SK-N-SH (cell line): ENCODE results near the gene STT3B. TPM values are rescaled to one million over a fixed set of nuclear protein-coding genes. Genes with fewer than 3 reads are reported as not detected.

Experiments
- CTCF ChIA-PET: fragments of 300-600, 350-600 bp; formaldehyde crosslinking; extraction: SDS; loops from one replicate; lab custom pipeline; 2021; lab: Yijun Ruan, JAX
- POLR2A ChIA-PET: fragments of 350-600 bp; sonication (Branson Sonifier 250); formaldehyde crosslinking; extraction: SDS; loops from one replicate; lab custom pipeline; 2020; ENCODE audit warnings: antibody characterized with exemption, inconsistent platforms; lab: Yijun Ruan, JAX
- DNase-seq: peaks from one replicate; pipeline ENCODE4 v3.0.0; 2012
- H2AFZ ChIP-seq: fragments of 200-600 bp; sonication (generic); 2 replicates; pipeline ENCODE4 v1.8.1; 2016; ENCODE audit warnings: antibody characterized with exemption, mild to moderate bottlenecking, low read depth
- H3F3A ChIP-seq: fragments of 200-600 bp; sonication (generic); replicated peaks from 2 replicates; pipeline ENCODE3; 2016; ENCODE audit warnings: antibody characterized with exemption, mild to moderate bottlenecking; ENCODE audit not compliant: insufficient read depth
- H3K27ac ChIP-seq, 2 experiments: fragments of 200-500 bp in 1 of 2; fragments of 200-600 bp in 1 of 2; sonication (Bioruptor generic) in 1 of 2; sonication (generic), shearing (Covaris generic) in 1 of 2; 2 replicates each; pipeline versions ENCODE4 v1.5.1 to v1.6.1; 2014 to 2016; ENCODE audit warnings: low read depth in 2 of 2, inconsistent platforms in 1 of 2, low read length in 1 of 2, mild to moderate bottlenecking in 1 of 2, mixed read lengths in 1 of 2
- H3K27me3 ChIP-seq: fragments of 200-600 bp; sonication (generic), shearing (Covaris generic); 2 replicates; pipeline ENCODE4 v1.6.1; 2016; ENCODE audit warnings: mixed run types; ENCODE audit not compliant: insufficient read depth
- H3K36me3 ChIP-seq, 2 experiments: fragments of 200-500 bp in 1 of 2; fragments of 200-600 bp in 1 of 2; sonication (Bioruptor generic) in 1 of 2; sonication (generic) in 1 of 2; replicated peaks in 1 of 2; 2 replicates each; pipeline versions ENCODE3 to v1.5.1; 2014 to 2016; ENCODE audit warnings: low read length in 1 of 2, mild to moderate bottlenecking in 1 of 2; ENCODE audit not compliant: insufficient read depth in 2 of 2, control insufficient read depth in 1 of 2
- H3K4me1 ChIP-seq, 2 experiments: fragments of 200-500 bp in 1 of 2; fragments of 200-600 bp in 1 of 2; sonication (Bioruptor generic) in 1 of 2; sonication (generic), shearing (Covaris generic) in 1 of 2; 2 replicates each; pipeline versions ENCODE4 v1.5.1 to v1.6.1; 2014 to 2016; ENCODE audit warnings: low read depth in 1 of 2, low read length in 1 of 2, mixed run types in 1 of 2; ENCODE audit not compliant: insufficient read depth in 2 of 2, control insufficient read depth in 1 of 2
- H3K4me2 ChIP-seq: fragments of 200-600 bp; sonication (generic), shearing (Covaris generic); 2 replicates; pipeline ENCODE4 v1.6.1; 2017; ENCODE audit warnings: mixed run types
- H3K4me3 ChIP-seq, 2 experiments: fragments of 200-500 bp in 1 of 2; fragments of 200-600 bp in 1 of 2; sonication (Bioruptor generic) in 1 of 2; sonication (generic), shearing (Covaris generic) in 1 of 2; 2 replicates each; pipeline versions ENCODE4 v1.5.1 to v1.8.1; 2014 to 2016; ENCODE audit warnings: low read depth in 2 of 2, inconsistent platforms in 1 of 2, low read length in 1 of 2, mild to moderate bottlenecking in 1 of 2, mixed read lengths in 1 of 2, moderate library complexity in 1 of 2
- H3K79me2 ChIP-seq: fragments of 200-600 bp; sonication (generic); 2 replicates; pipeline ENCODE4 v1.8.1; 2017; ENCODE audit warnings: mild to moderate bottlenecking; ENCODE audit not compliant: insufficient read depth
- H3K9ac ChIP-seq: fragments of 200-600 bp; sonication (generic); 2 replicates; pipeline ENCODE4 v1.6.1; 2017; ENCODE audit warnings: mixed run types
- H3K9me2 ChIP-seq: fragments of 200-600 bp; sonication (generic); 2 replicates; pipeline ENCODE4 v1.6.1; 2017; ENCODE audit warnings: mixed run types
- H3K9me3 ChIP-seq: fragments of 200-600 bp; sonication (generic); 2 replicates; pipeline ENCODE4 v1.6.1; 2017; ENCODE audit warnings: mixed run types, mild to moderate bottlenecking, moderate library complexity
- H4K20me1 ChIP-seq: fragments of 200-600 bp; sonication (generic); 2 replicates; pipeline ENCODE4 v1.6.1; 2017; ENCODE audit warnings: mild to moderate bottlenecking, mixed run types; ENCODE audit not compliant: insufficient read depth
- CHD2 ChIP-seq: fragments of 150-350 bp; IDR thresholded peaks from 2 replicates; pipeline ENCODE4 v1.6.1; 2018; ENCODE audit warnings: low read length; ENCODE audit not compliant: partially characterized antibody
- EZH2phosphoT487 ChIP-seq: fragments of 200-600 bp; sonication (generic); IDR thresholded peaks from 2 replicates; pipeline ENCODE4 v1.6.1; 2017; ENCODE audit warnings: low read depth, mixed run types, mild to moderate bottlenecking, antibody characterized with exemption, moderate library complexity, borderline replicate concordance
- FOSL2 ChIP-seq: IDR thresholded peaks from 2 replicates; pipeline ENCODE4 v1.4.0; 2012; ENCODE audit warnings: low read depth, mild to moderate bottlenecking, moderate library complexity, borderline replicate concordance
- GABPA ChIP-seq: IDR thresholded peaks from 2 replicates; pipeline ENCODE4 v1.4.0; 2012; ENCODE audit warnings: low read depth, mild to moderate bottlenecking
- GATA2 ChIP-seq: sonication (generic); formaldehyde crosslinking; IDR thresholded peaks from 2 replicates; pipeline ENCODE4 v1.5.0; 2020; ENCODE audit warnings: mild to moderate bottlenecking, missing genetic modification reagents
- IRF3 ChIP-seq: fragments of 150-350 bp; IDR thresholded peaks from 2 replicates; pipeline ENCODE4 v1.6.1; 2016; ENCODE audit warnings: mild to moderate bottlenecking, low read depth, low read length
- JUND ChIP-seq: IDR thresholded peaks from 2 replicates; pipeline ENCODE4 v1.4.0; 2012
- MEF2A ChIP-seq: IDR thresholded peaks from 2 replicates; pipeline ENCODE4 v1.4.0; 2012; ENCODE audit warnings: low read depth, borderline replicate concordance
- MXI1 ChIP-seq: IDR thresholded peaks from 2 replicates; pipeline ENCODE4 v1.6.1; 2012; ENCODE audit warnings: mild to moderate bottlenecking, low read depth, low read length, improper control_type of control experiment
- NRF1 ChIP-seq: IDR thresholded peaks from 2 replicates; pipeline ENCODE4 v1.6.1; 2012; ENCODE audit warnings: low read depth, mild to moderate bottlenecking, low read length
- RAD21 ChIP-seq: IDR thresholded peaks from 2 replicates; pipeline ENCODE4 v1.6.1; 2012; ENCODE audit warnings: mild to moderate bottlenecking, low read length
- RXRA ChIP-seq: IDR thresholded peaks from 2 replicates; pipeline ENCODE4 v1.4.0; 2012; ENCODE audit warnings: low read depth, mild to moderate bottlenecking, borderline replicate concordance
- TEAD4 ChIP-seq: IDR thresholded peaks from 2 replicates; pipeline ENCODE4 v1.4.0; 2012; ENCODE audit warnings: mild to moderate bottlenecking, borderline replicate concordance; ENCODE audit not compliant: insufficient read depth
- YY1 ChIP-seq: IDR thresholded peaks from 2 replicates; pipeline ENCODE4 v1.4.0; 2012; ENCODE audit warnings: low read depth, mild to moderate bottlenecking
- ZBTB33 ChIP-seq: IDR thresholded peaks from 2 replicates; pipeline ENCODE4 v1.4.0; 2012; ENCODE audit warnings: low read depth, borderline replicate concordance
- WGBS: methylation state at CpG from one replicate; pipeline ENCODE4 v1.1.6; 2017; ENCODE audit warnings: low lambda C conversion rate; 5-methylcytosine and 5-hydroxymethylcytosine counted together
- polyA plus RNA-seq, 3 experiments: library from polyadenylated mRNA; depleted of rRNA; stranded (reverse); fragments of >200 nt; gene quantifications; 2 replicates each; pipeline ENCODE4 v1.2.3, GENCODE V29; 2012
- TF ChIP-seq, protein P1 (sequence below): IDR thresholded peaks from 2 replicates; pipeline ENCODE4 v1.6.1; 2012; ENCODE audit warnings: mild to moderate bottlenecking, low read depth, low read length, moderate library complexity
- TF ChIP-seq, protein P2 (sequence below): IDR thresholded peaks from 2 replicates; pipeline ENCODE4 v1.4.0; 2012; ENCODE audit warnings: low read depth

The STT3B gene
- polyA plus RNA-seq, 1 of the 3 experiments (the other 2 are of a cell fraction) = 27.9 TPM

DNA sequence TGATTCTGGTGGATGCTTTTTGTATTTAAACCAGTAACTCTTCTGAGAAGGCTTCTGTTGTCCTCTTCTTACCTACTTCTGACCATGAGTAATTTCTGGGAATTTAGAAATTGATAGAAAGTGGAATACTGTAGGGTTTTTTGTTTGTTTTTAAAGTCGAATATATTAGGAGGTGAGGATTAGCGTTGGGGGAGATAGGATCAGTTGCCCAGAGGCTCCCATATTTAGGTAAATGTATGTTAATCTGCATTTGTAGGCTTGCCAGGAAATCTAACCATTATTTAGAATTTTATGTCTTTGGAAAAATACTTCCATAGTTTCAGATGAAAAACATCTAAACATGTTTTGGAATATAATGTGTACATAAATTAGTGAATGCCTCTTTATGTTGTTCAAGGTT lies 6.1 kb downstream of the STT3B start:
- POLR2A ChIA-PET = no interaction called here

DNA sequence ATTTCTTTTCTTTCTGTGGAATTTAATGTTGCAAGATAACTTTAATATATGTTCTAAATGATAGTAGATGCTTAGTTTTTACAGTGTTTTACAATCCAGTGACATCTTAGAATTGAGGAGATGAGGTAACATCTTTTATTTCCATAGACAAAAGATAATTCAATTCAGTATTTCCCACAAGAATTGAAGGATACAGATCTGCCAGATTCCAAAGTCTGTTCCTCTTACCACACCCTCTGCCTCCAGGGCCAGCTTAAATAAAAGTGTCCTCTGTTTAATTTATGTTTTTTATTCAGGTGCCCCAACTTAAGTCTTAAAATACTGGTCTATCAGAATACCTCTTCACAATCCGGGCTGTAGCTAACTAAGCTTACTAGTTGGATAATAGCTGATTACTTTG lies 6.5 kb downstream of the STT3B start:
- Histone ChIP-seq H3K9me2 (no peaks in the 10 kb centered on the region), H3K9ac (no peak overlapping the region), H3K4me1 (peaks cover 0 to 6% of the 10 kb centered on the region in 2 experiments; a peak in 1 of 4 replicates), H4K20me1 (peaks cover 74% of the 10 kb centered on the region), H3F3A (no peaks in the 10 kb centered on the region), H3K9me3 (no peaks in the 10 kb centered on the region), H3K27me3 (no peaks in the 10 kb centered on the region), H3K36me3 (peaks cover 3 to 6% of the 10 kb centered on the region in 2 experiments), H3K4me2 (no peak overlapping the region), H2AFZ (no peak overlapping the region), H3K27ac (no peak overlapping the region), H3K4me3 (no peak overlapping the region), H3K79me2 (peaks cover 99% of the 10 kb centered on the region)
- DNase-seq = no peak
- WGBS = 89% methylated on average over 1 of the region's 1 CpG
- ChIA-PET POLR2A (no interaction called here), CTCF (interaction anchor here (1.0 to 1.9 kb wide), 2 partner anchors 11 to 209 kb away, joined by 3 to 10 read pairs; no protein-coding TSS in a partner anchor)
- TF ChIP-seq, protein P1, sequence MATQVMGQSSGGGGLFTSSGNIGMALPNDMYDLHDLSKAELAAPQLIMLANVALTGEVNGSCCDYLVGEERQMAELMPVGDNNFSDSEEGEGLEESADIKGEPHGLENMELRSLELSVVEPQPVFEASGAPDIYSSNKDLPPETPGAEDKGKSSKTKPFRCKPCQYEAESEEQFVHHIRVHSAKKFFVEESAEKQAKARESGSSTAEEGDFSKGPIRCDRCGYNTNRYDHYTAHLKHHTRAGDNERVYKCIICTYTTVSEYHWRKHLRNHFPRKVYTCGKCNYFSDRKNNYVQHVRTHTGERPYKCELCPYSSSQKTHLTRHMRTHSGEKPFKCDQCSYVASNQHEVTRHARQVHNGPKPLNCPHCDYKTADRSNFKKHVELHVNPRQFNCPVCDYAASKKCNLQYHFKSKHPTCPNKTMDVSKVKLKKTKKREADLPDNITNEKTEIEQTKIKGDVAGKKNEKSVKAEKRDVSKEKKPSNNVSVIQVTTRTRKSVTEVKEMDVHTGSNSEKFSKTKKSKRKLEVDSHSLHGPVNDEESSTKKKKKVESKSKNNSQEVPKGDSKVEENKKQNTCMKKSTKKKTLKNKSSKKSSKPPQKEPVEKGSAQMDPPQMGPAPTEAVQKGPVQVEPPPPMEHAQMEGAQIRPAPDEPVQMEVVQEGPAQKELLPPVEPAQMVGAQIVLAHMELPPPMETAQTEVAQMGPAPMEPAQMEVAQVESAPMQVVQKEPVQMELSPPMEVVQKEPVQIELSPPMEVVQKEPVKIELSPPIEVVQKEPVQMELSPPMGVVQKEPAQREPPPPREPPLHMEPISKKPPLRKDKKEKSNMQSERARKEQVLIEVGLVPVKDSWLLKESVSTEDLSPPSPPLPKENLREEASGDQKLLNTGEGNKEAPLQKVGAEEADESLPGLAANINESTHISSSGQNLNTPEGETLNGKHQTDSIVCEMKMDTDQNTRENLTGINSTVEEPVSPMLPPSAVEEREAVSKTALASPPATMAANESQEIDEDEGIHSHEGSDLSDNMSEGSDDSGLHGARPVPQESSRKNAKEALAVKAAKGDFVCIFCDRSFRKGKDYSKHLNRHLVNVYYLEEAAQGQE = no peak
- TF ChIP-seq NRF1 (no peak), IRF3 (no peak), GATA2 (CRISPR knock-in tag) (no peak), ZBTB33 (no peak), CHD2 (no peak)

More for the DNA sequence above, 6.1 kb downstream of the STT3B start:
- Histone ChIP-seq H2AFZ (no peak overlapping the region), H4K20me1 (peaks cover 79% of the 10 kb centered on the region), H3K27me3 (no peaks in the 10 kb centered on the region), H3K4me3 (no peak overlapping the region), H3K36me3 (peaks cover 3 to 6% of the 10 kb centered on the region in 2 experiments), H3K27ac (no peak overlapping the region), H3K9me2 (no peaks in the 10 kb centered on the region), H3K9me3 (no peaks in the 10 kb centered on the region), H3K4me1 (peaks cover 0 to 6% of the 10 kb centered on the region in 2 experiments; a peak in 1 of 4 replicates), H3K79me2 (peaks cover 99% of the 10 kb centered on the region), H3K4me2 (no peak overlapping the region), H3K9ac (no peak overlapping the region), H3F3A (no peaks in the 10 kb centered on the region)
- no peak for DNase-seq
- 80% methylated on average over 2 of the region's 2 CpGs for WGBS
- CTCF ChIA-PET = interaction anchor here (1.0 to 1.9 kb wide), 2 partner anchors 12 to 210 kb away, joined by 3 to 10 read pairs; no protein-coding TSS in a partner anchor
- TF ChIP-seq MXI1 = no peak
- no peak for TF ChIP-seq TEAD4
- TF ChIP-seq, protein P1 = no peak
- TF ChIP-seq YY1 = no peak
- TF ChIP-seq, protein P2, sequence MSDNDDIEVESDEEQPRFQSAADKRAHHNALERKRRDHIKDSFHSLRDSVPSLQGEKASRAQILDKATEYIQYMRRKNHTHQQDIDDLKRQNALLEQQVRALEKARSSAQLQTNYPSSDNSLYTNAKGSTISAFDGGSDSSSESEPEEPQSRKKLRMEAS = no peak
- no peak for TF ChIP-seq FOSL2
- no peak for TF ChIP-seq JUND
- TF ChIP-seq NRF1 = no peak
- TF ChIP-seq RXRA = no peak
- TF ChIP-seq GABPA = no peak
- TF ChIP-seq RAD21 = no peak
- TF ChIP-seq EZH2phosphoT487 = no peak
- no peak for TF ChIP-seq CHD2
- TF ChIP-seq MEF2A = no peak
